Left lung (tissue), 10 donors: ENCODE results near the gene SUGP1. TPM values are rescaled to one million over a fixed set of nuclear protein-coding genes. Genes with fewer than 3 reads are reported as not detected.
A peak's percentile ranks its signal among the peaks of the same experiment; 100 is the strongest.
"Not testable (repeated sequence)": the region's sequence is repeated elsewhere in the genome, so short reads cannot be mapped to it uniquely, and the experiment has no call there.

Experiments used
- ATAC-seq: fragments of 200-7000 bp; cut with Tn5 transposase; one replicate; pipeline ENCODE4 v1.9.1; 2020; ENCODE audit warnings: moderate library complexity
- DNase-seq, 4 donors: peaks; one replicate each; pipeline ENCODE4 v3.0.0-alpha.2; 2013 to 2020
- H3K27ac ChIP-seq, 2 donors: fragments of 200-600 bp; sonication (generic) in 1 of 2; one replicate each; pipeline versions ENCODE4 v1.5.0 to v1.8.0; 2020 to 2021
- H3K27me3 ChIP-seq, 2 donors: fragments of 200-600 bp; sonication (generic) in 1 of 2; one replicate each; pipeline versions ENCODE4 v1.5.0 to v1.8.0; 2020 to 2021
- H3K36me3 ChIP-seq, 2 donors: fragments of 200-600 bp; sonication (generic) in 1 of 2; one replicate each; pipeline versions ENCODE4 v1.5.0 to v1.8.0; 2020 to 2021
- H3K4me1 ChIP-seq, 2 donors: fragments of 200-600 bp; one replicate each; pipeline ENCODE4 v1.8.0; 2021
- H3K4me3 ChIP-seq, 2 donors: fragments of 200-600 bp; sonication (generic) in 1 of 2; one replicate each; pipeline versions ENCODE4 v1.5.0 to v1.8.0; 2020 to 2021; ENCODE audit warnings: mild to moderate bottlenecking in 1 of 2
- H3K9me3 ChIP-seq, 2 donors: fragments of 200-600 bp; sonication (generic) in 1 of 2; one replicate each; pipeline versions ENCODE4 v1.5.0 to v1.8.0; 2020 to 2021
- intact Hi-C, 2 donors: fragments of 100-400 bp; cut with DNase I; formaldehyde crosslinking; loops; one replicate each; pipeline versions ENCODE4 v1.11.2 to v1.14.2; 2022
- polyA plus RNA-seq, 6 donors: library from polyadenylated mRNA; unstranded; fragments of 120-200 nt; gene quantifications; one replicate each; pipeline ENCODE4 v1.2.1, GENCODE V29; 2013; ENCODE audit not compliant: insufficient read length in 6 of 6
- total RNA-seq, 2 donors: library from RNA; stranded (reverse); fragmentation: NEBNext Ultra II Directional; extraction: Animal tissue kit (Norgen Biotek cat#: 25700); gene quantifications; one replicate each; pipeline ENCODE4 v1.2.1, GENCODE V29; 2021
- TF ChIP-seq, protein P1 (sequence below), 2 donors: fragments of 200-600 bp; sonication (generic) in 1 of 2; IDR thresholded peaks; one replicate each; pipeline versions ENCODE4 v1.5.0 to v1.8.0; 2021; ENCODE audit warnings: antibody characterized with exemption in 2 of 2
- donor health status: DM: no; HTN: yes; CAD: no.
- donor health status: DM: no; HTN: no; CAD: no.

SUGP1 gene
- total and polyA plus RNA-seq, 8 donors = 35.6 to 52.4 (median 45.9) TPM

DNA sequence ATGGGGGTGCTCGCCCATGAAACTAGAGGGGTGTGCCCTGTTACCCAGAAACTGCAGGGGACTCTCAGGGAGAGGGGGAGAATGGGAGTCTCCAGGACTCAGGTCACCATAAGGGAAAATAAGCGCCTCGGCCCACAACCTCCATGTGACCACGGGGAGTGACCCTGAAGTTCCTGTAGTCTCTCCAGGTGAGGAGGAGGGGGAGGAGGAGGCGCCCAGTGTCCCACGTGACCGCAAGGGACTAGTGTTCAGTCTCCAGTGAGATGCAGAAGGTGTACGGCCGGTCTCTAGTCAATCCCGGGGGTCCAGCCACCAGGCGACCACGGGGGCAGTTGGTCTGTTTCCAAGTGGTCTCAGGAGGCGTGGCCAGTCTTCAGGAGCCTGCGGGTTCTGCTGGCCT, 63.2 kb downstream of the SUGP1 start:
- Histone ChIP-seq H3K9me3 (peaks cover 0 to 5% of the 10 kb centered on the region in 2 donors), H3K36me3 (no peaks in the 10 kb centered on the region), H3K27ac (no peak overlapping the region), H3K27me3 (peaks cover 20 to 94% of the 10 kb centered on the region in 2 donors), H3K4me3 (no peak overlapping the region), H3K4me1 (peaks cover 0 to 10% of the 10 kb centered on the region in 2 donors)
- DNase-seq (peak in 1 of 4 donors; percentile 58), ATAC-seq (no peak)
- TF ChIP-seq, protein P1, sequence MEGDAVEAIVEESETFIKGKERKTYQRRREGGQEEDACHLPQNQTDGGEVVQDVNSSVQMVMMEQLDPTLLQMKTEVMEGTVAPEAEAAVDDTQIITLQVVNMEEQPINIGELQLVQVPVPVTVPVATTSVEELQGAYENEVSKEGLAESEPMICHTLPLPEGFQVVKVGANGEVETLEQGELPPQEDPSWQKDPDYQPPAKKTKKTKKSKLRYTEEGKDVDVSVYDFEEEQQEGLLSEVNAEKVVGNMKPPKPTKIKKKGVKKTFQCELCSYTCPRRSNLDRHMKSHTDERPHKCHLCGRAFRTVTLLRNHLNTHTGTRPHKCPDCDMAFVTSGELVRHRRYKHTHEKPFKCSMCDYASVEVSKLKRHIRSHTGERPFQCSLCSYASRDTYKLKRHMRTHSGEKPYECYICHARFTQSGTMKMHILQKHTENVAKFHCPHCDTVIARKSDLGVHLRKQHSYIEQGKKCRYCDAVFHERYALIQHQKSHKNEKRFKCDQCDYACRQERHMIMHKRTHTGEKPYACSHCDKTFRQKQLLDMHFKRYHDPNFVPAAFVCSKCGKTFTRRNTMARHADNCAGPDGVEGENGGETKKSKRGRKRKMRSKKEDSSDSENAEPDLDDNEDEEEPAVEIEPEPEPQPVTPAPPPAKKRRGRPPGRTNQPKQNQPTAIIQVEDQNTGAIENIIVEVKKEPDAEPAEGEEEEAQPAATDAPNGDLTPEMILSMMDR (IDR thresholded peaks at IDR 0.05) = no peak
- intact Hi-C loops = no loop called here

DNA sequence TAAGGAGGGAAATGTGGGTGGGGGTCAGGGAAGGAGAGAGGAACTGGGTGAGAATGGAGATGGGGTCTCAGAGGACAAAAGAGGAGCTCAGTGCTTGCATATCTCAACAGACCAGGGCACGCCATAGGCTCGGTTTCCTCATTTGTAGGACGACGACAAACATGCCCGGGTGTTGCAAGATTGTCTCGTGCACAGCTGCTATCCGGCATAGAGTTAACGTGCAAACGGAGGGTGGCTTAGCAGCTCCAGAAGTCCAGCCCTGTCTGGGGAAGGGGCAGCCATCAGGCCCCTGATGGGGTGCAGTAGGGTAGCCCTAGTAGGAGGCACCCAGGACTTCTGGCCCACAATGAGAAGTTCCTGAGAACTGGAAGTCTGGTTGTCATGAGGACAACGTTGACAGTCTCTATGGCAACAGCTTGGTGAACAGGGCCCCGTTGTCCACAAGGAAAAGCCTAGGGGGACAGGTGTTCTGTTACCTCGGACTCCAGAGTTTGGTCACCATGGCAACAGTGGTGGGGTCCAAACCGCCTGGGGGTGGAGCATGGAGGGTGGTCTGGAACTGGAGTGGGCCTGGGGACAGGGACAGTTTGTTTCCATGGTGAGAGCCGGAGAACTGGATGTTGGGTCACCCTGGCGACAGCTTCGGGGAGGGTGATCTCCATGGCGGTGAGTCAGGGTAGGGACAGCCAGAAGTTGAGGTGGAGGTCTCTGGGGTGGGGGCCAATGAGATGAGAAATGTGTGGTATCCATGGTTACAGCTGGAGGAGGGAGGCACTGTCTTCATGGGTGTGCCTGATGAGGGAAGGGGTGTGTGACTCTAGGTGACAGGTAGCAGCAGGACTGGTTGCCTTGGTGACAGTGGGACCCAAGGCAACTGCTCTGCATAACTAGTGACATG, 64.0 kb downstream of the SUGP1 start:
- no peak for ATAC-seq
- Histone ChIP-seq H3K36me3 (no peaks in the 10 kb centered on the region), H3K27ac (no peak overlapping the region), H3K4me1 (peaks cover 0 to 7% of the 10 kb centered on the region in 2 donors), H3K27me3 (peaks cover 12 to 94% of the 10 kb centered on the region in 2 donors), H3K9me3 (peaks cover 0 to 5% of the 10 kb centered on the region in 2 donors), H3K4me3 (no peak overlapping the region)
- no peak for DNase-seq
- TF ChIP-seq, protein P1 (IDR thresholded peaks at IDR 0.05) = no peak
- intact Hi-C loops = no loop called here

DNA sequence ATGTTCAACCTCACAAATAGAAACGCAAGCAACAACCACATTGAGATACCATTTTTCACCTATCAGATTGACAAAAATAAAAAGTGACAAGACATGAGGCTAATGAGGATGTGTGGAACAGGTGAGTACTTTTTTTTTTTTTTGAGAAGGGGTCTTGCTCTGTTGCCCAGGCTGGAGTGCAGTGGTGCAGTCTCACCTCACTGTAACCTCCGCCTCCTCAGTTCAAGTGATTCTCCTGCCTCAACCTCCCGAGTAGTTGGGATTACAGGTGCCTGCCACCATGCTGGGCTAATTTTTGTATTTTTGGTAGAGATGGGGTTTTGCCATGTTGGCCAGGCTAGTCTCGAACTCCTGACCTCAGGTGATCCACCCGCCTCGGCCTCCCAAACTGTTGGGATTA, 66.9 kb downstream of the SUGP1 start:
- H3K27ac ChIP-seq, intact Hi-C loops: not testable (repeated sequence)

DNA sequence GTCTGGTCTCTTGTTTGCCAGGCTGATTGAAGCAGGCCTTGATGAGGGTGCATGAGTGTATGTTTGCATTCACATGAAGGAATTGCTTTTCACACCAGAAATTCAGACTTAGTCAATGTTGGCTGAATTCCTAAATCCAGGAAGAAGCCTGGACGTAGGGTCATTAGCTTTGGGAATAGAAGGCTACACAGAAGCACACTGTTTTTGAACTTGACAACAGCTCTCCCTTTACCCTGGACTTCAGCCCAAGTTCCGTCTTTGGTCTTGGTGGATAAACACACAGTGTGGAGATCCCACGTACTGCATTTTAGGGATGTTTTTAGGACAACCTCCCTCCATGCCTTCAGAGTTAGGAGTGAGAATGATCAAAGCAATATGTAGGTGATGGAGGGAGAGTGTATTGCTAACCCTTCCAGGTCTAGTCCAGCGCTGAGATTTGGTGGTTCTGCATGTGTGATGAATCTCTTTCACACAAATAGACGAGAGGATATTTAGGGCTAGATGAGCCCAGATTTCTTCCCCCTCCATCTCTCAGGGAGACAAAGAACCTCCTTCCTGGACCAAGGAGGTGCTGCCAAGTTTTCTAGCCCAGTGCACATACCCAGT, 70.0 kb downstream of the SUGP1 start:
- TF ChIP-seq, protein P1 (IDR thresholded peaks at IDR 0.05) = no peak
- H3K27me3 ChIP-seq = peaks cover 0 to 49% of the 10 kb centered on the region in 2 donors
- no peaks in the 10 kb centered on the region for H3K4me1 ChIP-seq
- no peaks in the 10 kb centered on the region for H3K9me3 ChIP-seq
- H3K27ac ChIP-seq = no peak overlapping the region
- DNase-seq (no peak), ATAC-seq (no peak)
- no peaks in the 10 kb centered on the region for H3K36me3 ChIP-seq
- H3K4me3 ChIP-seq = no peak overlapping the region
- intact Hi-C loops = no loop called here

More for the DNA sequence above, 66.9 kb downstream of the SUGP1 start:
- peak in 1 of 4 donors; percentile 7 for DNase-seq
- H3K27me3 ChIP-seq = peaks cover 0 to 80% of the 10 kb centered on the region in 2 donors
- ATAC-seq, H3K9me3 ChIP-seq, H3K4me1 ChIP-seq, H3K36me3 ChIP-seq, H3K4me3 ChIP-seq: not testable (repeated sequence)

DNA sequence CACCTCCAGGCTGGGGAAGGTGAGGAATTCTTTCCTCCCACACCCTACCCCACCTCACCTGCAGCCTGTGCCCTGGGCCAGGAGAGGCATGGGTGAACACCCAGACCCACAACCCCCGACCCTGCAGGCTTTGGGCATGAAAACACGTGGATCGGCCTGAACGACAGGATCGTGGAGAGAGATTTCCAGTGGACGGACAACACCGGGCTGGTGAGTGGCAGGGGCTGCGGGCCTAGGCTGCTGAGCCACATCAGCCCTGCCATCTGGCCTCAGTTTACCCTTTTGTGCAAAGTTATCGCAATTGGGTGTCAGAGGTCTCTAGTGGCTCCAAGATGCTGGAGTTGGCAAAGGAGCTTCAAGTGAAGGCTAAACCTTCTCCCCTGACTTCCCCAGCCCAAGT, 79.8 kb downstream of the SUGP1 start:
- no peak overlapping the region for H3K27ac ChIP-seq
- H3K9me3 ChIP-seq = peaks cover 0 to 7% of the 10 kb centered on the region in 2 donors
- intact Hi-C loops = no loop called here
- TF ChIP-seq, protein P1 (IDR thresholded peaks at IDR 0.05) = no peak
- DNase-seq (no peak), ATAC-seq (no peak)
- H3K4me1 ChIP-seq = no peaks in the 10 kb centered on the region
- no peak overlapping the region for H3K4me3 ChIP-seq
- H3K27me3 ChIP-seq = peaks cover 0 to 33% of the 10 kb centered on the region in 2 donors
- H3K36me3 ChIP-seq = no peaks in the 10 kb centered on the region
